SJCRH30 (cell line): ENCODE measurements around the gene PFKFB4. TPM values are rescaled to one million over a fixed set of nuclear protein-coding genes. Genes with fewer than 3 reads are reported as not detected.

Experiments used
- DNase-seq, 2 experiments: peaks; one replicate each; pipeline ENCODE4 v3.0.0-alpha.2; 2015 to 2020
- H3K27ac ChIP-seq: fragments of 250-450 bp; sonication (Bioruptor Pico); 2 replicates; pipeline ENCODE4 v1.5.1; 2020; ENCODE audit warnings: mild to moderate bottlenecking, moderate library complexity
- H3K27me3 ChIP-seq: fragments of 250-450 bp; sonication (Bioruptor Pico); 2 replicates; pipeline ENCODE4 v1.5.1; 2020; ENCODE audit warnings: mild to moderate bottlenecking, moderate library complexity
- H3K36me3 ChIP-seq: fragments of 250-450 bp; sonication (Bioruptor Pico); 2 replicates; pipeline ENCODE4 v1.5.1; 2020; ENCODE audit warnings: mild to moderate bottlenecking, moderate library complexity
- H3K4me1 ChIP-seq: fragments of 250-450 bp; sonication (Bioruptor Pico); 2 replicates; pipeline ENCODE4 v1.5.1; 2020; ENCODE audit warnings: mild to moderate bottlenecking, moderate library complexity
- H3K4me3 ChIP-seq: fragments of 250-450 bp; sonication (Bioruptor Pico); 2 replicates; pipeline ENCODE4 v1.5.1; 2020; ENCODE audit warnings: mild to moderate bottlenecking, moderate library complexity
- H3K9me3 ChIP-seq: fragments of 250-450 bp; sonication (Bioruptor Pico); replicated peaks from 2 replicates; pipeline ENCODE4 v1.5.1; 2020; ENCODE audit warnings: mild to moderate bottlenecking, moderate library complexity
- total RNA-seq: library from RNA; depleted of rRNA; stranded (reverse); fragments of >200 nt; shearing (Covaris generic); gene quantifications from 2 replicates; pipeline ENCODE4 v1.2.3, GENCODE V29; 2014; rRNA removed

PFKFB4 gene
- total RNA-seq: 8.0 and 8.3 TPM in 2 replicates

- peak; percentile 99 for DNase-seq
- peaks cover 18% of the 10 kb centered on the region for H3K4me1 ChIP-seq
These were observed at the start of gene PFKFB4 for GRCh38 chr3:48556796-48557626. TSS of gene PFKFB4 (minus strand) at chr3:48556803. CDS start at chr3:48556777, 26 bp downstream.

GRCh38 chr3:48601622-48601994 is 45.0 kb upstream of the PFKFB4 start:
- H3K27ac ChIP-seq: no peak overlapping the region
- no peaks in the 10 kb centered on the region for H3K9me3 ChIP-seq

More at GRCh38 chr3:48556796-48557626, at the start of gene PFKFB4:
- Histone ChIP-seq H3K36me3 (no peaks in the 10 kb centered on the region), H3K9me3 (no peaks in the 10 kb centered on the region), H3K27me3 (no peaks in the 10 kb centered on the region), H3K4me3 (peak within 1 kb of the TSS; percentile 62), H3K27ac (peak within 1 kb of the TSS; percentile 20; the same call in 1 of the 2 replicates)

GRCh38 chr3:48600711-48601621 is 44.4 kb upstream of the PFKFB4 start:
- no peaks in the 10 kb centered on the region for H3K27me3 ChIP-seq
- H3K36me3 ChIP-seq: peaks cover 45% of the 10 kb centered on the region
- H3K4me1 ChIP-seq: peaks cover 31% of the 10 kb centered on the region
- no peak for DNase-seq
- no peak overlapping the region for H3K4me3 ChIP-seq
- H3K27ac ChIP-seq: no peak overlapping the region
- no peaks in the 10 kb centered on the region for H3K9me3 ChIP-seq

More at GRCh38 chr3:48601622-48601994, 45.0 kb upstream of the PFKFB4 start:
- Histone ChIP-seq H3K27me3 (no peaks in the 10 kb centered on the region), H3K36me3 (peaks cover 49% of the 10 kb centered on the region), H3K4me1 (peaks cover 25% of the 10 kb centered on the region), H3K4me3 (no peak overlapping the region)
- DNase-seq: no peak

- H3K27ac ChIP-seq: no peak overlapping the region
- H3K27me3 ChIP-seq: no peaks in the 10 kb centered on the region
- DNase-seq: no peak
- H3K36me3 ChIP-seq: peaks cover 32% of the 10 kb centered on the region
- H3K9me3 ChIP-seq: no peaks in the 10 kb centered on the region
- no peak overlapping the region for H3K4me3 ChIP-seq
- H3K4me1 ChIP-seq: peaks cover 40% of the 10 kb centered on the region
These were observed 43.1 kb upstream of the PFKFB4 start for GRCh38 chr3:48599509-48600285.

GRCh38 chr3:48599077-48599501 is 42.5 kb upstream of the PFKFB4 start:
- no peaks in the 10 kb centered on the region for H3K27me3 ChIP-seq
- DNase-seq: no peak
- peaks cover 26% of the 10 kb centered on the region for H3K36me3 ChIP-seq
- H3K27ac ChIP-seq: no peak overlapping the region; the same call in 1 of the 2 replicates
- H3K4me1 ChIP-seq: peaks cover 40% of the 10 kb centered on the region
- H3K9me3 ChIP-seq: no peaks in the 10 kb centered on the region
- H3K4me3 ChIP-seq: no peak overlapping the region

GRCh38 chr3:48598323-48599076 is 41.9 kb upstream of the PFKFB4 start:
- Histone ChIP-seq H3K4me1 (peaks cover 40% of the 10 kb centered on the region), H3K4me3 (no peak overlapping the region), H3K27ac (peak overlapping the region; percentile 44), H3K9me3 (no peaks in the 10 kb centered on the region), H3K36me3 (peaks cover 22% of the 10 kb centered on the region), H3K27me3 (no peaks in the 10 kb centered on the region)
- DNase-seq: peak; percentile 63 to 70

- Histone ChIP-seq H3K36me3 (peaks cover 22% of the 10 kb centered on the region), H3K27ac (no peak overlapping the region), H3K9me3 (no peaks in the 10 kb centered on the region), H3K27me3 (no peaks in the 10 kb centered on the region), H3K4me3 (no peak overlapping the region), H3K4me1 (peaks cover 40% of the 10 kb centered on the region)
- no peak for DNase-seq
These were observed 40.8 kb upstream of the PFKFB4 start for GRCh38 chr3:48597408-48597800.

- no peak overlapping the region for H3K4me3 ChIP-seq
- H3K27me3 ChIP-seq: no peaks in the 10 kb centered on the region
- H3K36me3 ChIP-seq: peaks cover 22% of the 10 kb centered on the region
- DNase-seq: no peak
- no peaks in the 10 kb centered on the region for H3K9me3 ChIP-seq
- H3K27ac ChIP-seq: peak overlapping the region; percentile 17
- H3K4me1 ChIP-seq: peaks cover 40% of the 10 kb centered on the region
These were observed 40.2 kb upstream of the PFKFB4 start for GRCh38 chr3:48596676-48597407.

GRCh38 chr3:48596157-48596556 is 39.6 kb upstream of the PFKFB4 start:
- Histone ChIP-seq H3K27me3 (no peaks in the 10 kb centered on the region), H3K4me3 (no peak overlapping the region), H3K9me3 (no peaks in the 10 kb centered on the region), H3K4me1 (peaks cover 40% of the 10 kb centered on the region), H3K27ac (peak overlapping the region; percentile 17), H3K36me3 (peaks cover 17% of the 10 kb centered on the region)
- no peak for DNase-seq

- Histone ChIP-seq H3K9me3 (no peaks in the 10 kb centered on the region), H3K4me1 (peaks cover 40% of the 10 kb centered on the region), H3K27me3 (no peaks in the 10 kb centered on the region), H3K27ac (peak overlapping the region; percentile 17), H3K36me3 (peaks cover 14% of the 10 kb centered on the region), H3K4me3 (no peak overlapping the region)
- DNase-seq: peak; percentile 87 to 92
These were observed 39.0 kb upstream of the PFKFB4 start for GRCh38 chr3:48595526-48596121.

GRCh38 chr3:48595075-48595525 is 38.5 kb upstream of the PFKFB4 start, which contains the start of gene COL7A1:
TSS of gene COL7A1 (minus strand) at chr3:48595329. CDS start at chr3:48595159, 170 bp downstream.
- Histone ChIP-seq H3K9me3 (no peaks in the 10 kb centered on the region), H3K36me3 (peaks cover 14% of the 10 kb centered on the region), H3K4me3 (no peak within 1 kb of the TSS), H3K27ac (peak within 1 kb of the TSS; percentile 17), H3K27me3 (no peaks in the 10 kb centered on the region), H3K4me1 (peaks cover 40% of the 10 kb centered on the region)
- DNase-seq: no peak

GRCh38 chr3:48594417-48595049 is 37.9 kb upstream of the PFKFB4 start:
- no peak overlapping the region; the same call in 1 of the 2 replicates for H3K27ac ChIP-seq
- peaks cover 39% of the 10 kb centered on the region for H3K4me1 ChIP-seq
- H3K4me3 ChIP-seq: no peak overlapping the region
- no peaks in the 10 kb centered on the region for H3K27me3 ChIP-seq
- no peak for DNase-seq
- no peaks in the 10 kb centered on the region for H3K9me3 ChIP-seq
- H3K36me3 ChIP-seq: peaks cover 10% of the 10 kb centered on the region
